GM12891 (cell line): ENCODE data around the gene MEGF6.

Source experiments
- PAX5 ChIP-seq: IDR thresholded peaks from 2 replicates; pipeline ENCODE4 v1.6.1; 2011; ENCODE audit warnings: low read length, moderate library complexity, mild to moderate bottlenecking; ENCODE audit not compliant: insufficient read depth, severe bottlenecking
- POLR2A ChIP-seq: IDR thresholded peaks from 2 replicates; pipeline ENCODE4 v1.6.1; 2011; ENCODE audit warnings: low read depth, low read length, control low read depth
- POLR2AphosphoS5 ChIP-seq: IDR thresholded peaks from 2 replicates; pipeline ENCODE4 v1.6.1; 2011; ENCODE audit warnings: low read depth, low read length, control low read depth
- POU2F2 ChIP-seq: IDR thresholded peaks from 2 replicates; pipeline ENCODE4 v1.6.1; 2011; ENCODE audit warnings: low read depth, mild to moderate bottlenecking, control low read depth, low read length, moderate library complexity
- SPI1 ChIP-seq: IDR thresholded peaks from 2 replicates; pipeline ENCODE4 v1.6.1; 2011; ENCODE audit warnings: low read depth, low read length, control low read depth
- TAF1 ChIP-seq: IDR thresholded peaks from 2 replicates; pipeline ENCODE4 v1.6.1; 2011; ENCODE audit warnings: low read depth, low read length, control low read depth

GRCh38 chr1:3501437-3501836, 109.9 kb downstream of the MEGF6 start:
- TF ChIP-seq POLR2AphosphoS5 (no peak), POU2F2 (no peak), TAF1 (no peak), POLR2A (no peak), SPI1 (no peak), PAX5 (no peak)
